COLO668 (cell line): ENCODE measurements around the gene HEBP2.

Source experiments
- DNase-seq: peaks from one replicate; lab custom pipeline; 2025; ENCODE audit not compliant: unreplicated experiment; lab: John Stamatoyannopoulos, UW

HEBP2 gene

DNA sequence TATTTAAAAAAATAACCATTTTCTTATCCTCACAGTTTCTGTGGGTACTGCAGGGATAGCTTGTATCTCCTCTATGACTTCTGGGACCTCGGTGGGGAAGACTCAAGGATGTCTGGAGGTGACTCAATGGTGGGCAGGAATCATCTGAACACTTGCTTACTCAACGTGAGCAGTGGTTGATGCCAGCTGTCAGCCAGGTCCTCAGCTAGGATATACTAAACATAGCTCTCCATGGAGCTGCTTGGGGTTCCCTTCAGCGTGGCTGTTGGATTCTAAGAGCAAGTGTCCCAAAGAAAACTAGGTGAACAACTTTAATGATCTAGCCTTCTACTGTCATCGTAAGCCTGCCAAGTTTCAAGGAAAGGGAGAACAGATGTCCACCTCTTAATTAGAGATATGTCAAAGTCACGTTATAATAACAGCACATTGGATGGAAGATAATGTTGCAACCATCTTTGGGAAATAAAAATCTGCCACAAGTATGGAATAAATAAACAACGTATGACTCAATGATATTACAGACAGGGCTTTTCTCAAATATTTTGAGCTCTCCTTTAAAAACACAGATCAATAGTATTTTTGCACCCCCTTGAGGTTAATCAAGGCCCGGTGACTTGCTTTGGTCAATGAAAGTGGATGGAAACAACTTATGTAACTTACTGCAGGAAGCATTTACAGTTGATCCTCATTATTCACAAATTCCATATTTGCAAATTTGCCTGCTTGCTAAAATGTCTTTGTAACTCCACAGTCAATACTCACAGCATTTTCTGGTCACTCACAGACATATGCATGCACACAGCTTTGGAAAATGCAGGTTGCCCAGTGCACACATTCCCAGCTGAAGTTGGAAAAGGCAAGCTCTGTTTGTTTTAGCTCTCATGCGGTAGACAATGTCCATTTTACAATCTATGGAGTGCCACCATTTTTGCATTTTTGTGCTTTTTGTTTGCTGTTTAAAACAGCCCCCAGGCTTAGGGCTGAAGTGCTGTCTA, 6.6 kb upstream of the HEBP2 start:
- DNase-seq, result no peak

DNA sequence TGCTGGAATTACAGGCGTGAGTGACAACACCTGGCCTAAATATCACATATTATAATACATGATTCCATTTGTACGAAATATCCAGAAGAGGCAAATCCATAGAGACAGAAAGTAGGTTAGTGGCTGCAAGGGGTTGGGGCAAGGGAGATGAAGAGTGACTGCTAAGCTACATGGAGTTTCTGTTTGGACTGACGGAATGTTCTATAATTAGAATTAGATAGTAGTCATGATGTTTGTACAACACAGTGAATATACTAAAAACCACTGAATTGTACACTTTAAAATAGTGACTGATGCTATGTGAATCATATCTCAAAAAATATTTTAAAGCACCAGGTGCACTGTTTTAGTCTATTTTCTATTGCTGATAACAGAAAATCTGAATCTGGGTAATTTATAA, 3.7 kb upstream of the HEBP2 start:
- no peak for DNase-seq

DNA sequence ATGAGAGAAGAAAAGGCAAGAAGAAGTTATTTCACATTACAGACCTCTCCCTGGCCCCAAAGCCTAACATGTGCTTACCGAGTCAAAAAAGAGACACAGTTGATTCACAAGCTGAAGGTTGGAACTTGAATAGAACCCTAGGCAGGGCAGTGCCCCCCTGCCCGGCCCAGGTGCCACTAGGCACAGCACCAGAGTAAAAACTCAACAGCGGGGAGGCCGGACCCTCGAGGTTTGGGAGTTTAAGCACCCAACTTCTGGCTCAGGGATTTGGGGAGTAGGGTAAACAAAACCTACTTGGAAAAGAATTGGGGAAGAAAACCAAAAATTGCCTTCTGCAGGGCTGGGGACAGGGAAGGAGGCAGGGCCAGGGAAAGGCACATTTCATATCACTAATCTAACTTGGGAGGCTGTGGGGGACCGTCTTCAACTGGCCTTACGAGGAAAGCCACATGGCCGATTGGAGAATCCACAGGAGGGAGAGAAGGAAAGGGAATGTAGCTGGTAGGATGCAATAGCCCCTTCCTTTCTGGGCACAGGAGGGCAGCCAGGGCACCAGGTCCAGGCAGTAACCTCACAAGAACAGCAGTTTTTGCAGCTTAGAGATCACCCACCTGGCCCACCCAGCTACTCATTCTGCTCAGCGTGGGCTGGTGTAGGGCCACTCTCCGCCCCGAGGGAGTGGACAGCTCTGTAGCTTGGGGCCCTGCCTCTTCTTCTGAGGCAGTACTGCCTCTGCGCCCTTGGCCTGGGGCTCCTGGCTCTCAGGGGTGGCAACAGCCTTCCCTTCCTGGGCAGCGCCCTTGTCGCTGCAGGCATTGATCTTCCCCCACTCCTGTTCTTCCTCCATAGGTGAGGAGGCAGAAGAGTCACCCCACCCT, 1.8 kb upstream of the HEBP2 start:
- DNase-seq, result no peak

DNA sequence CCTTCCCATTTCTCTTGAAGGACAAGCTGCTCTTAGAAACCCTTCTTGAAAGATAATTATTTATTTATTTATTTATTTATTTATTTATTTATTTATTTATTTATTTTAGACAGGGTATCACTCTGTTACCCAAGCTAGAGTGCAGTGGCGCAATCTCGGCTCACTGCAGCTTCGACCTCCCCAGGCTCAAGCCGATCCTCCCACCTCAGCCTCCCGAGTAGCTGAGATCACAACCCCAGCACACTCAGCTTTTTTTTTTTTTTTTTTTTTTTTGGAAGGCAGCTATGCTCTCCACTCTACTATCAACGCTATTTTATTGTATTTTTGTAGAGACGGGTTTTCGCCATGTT, 1.2 kb upstream of the HEBP2 start:
- DNase-seq, result no peak

DNA sequence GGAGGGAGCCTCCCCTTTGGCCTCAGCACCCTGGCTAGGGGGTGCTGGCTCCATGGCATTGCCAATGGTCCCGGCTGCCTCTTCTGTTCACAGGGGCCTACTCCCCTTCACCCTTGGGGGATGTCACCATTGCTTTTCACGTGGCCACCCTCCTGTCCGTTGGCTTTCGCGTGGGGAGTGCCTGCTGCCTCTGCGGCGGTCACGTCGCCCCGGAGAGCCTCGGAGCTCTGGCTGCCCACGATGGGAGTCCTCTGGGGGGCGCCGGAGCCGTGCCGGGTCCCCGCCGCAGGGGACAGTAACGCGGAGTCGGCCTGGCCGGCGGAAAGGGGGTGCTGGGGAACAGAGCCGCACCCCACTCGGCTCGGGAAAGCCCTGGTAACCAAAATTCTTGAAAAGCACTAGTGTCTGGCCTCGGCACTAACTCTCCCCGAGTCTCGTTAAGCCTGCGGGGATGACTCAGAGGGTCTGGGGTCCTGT, 661 bp upstream of the HEBP2 start:
- peak; percentile 40 for DNase-seq

DNA sequence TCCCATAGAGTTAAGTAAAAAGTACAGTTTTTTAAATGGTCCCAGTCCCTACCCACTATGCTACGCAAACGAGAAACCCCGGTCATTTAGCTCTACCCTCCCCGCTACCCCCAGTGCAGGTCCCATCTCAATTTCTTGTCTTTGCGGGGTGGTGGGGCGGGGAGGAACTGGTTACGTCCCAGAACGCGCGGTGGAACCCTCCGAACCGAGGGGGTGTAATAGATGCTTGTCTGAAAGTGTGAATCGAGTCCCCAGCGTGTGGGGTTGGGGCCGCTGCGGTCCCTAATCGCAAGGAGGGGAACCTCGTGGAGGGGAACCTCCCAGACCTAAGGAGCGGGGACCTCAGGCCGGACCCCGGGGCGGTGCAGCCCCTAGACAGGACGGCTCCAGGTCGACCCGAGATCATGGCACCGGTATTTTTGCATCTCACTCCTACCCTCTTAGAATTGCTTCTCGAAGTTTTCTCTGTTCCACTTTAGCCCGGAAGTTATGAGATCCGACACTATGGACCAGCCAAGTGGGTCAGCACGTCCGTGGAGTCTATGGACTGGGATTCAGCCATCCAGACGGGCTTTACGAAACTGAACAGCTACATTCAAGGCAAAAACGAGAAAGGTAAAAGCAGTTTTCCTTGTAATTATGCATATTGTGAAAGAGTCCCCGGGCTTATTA, 779 bp downstream of the HEBP2 start:
- DNase-seq, result peak; percentile 29

DNA sequence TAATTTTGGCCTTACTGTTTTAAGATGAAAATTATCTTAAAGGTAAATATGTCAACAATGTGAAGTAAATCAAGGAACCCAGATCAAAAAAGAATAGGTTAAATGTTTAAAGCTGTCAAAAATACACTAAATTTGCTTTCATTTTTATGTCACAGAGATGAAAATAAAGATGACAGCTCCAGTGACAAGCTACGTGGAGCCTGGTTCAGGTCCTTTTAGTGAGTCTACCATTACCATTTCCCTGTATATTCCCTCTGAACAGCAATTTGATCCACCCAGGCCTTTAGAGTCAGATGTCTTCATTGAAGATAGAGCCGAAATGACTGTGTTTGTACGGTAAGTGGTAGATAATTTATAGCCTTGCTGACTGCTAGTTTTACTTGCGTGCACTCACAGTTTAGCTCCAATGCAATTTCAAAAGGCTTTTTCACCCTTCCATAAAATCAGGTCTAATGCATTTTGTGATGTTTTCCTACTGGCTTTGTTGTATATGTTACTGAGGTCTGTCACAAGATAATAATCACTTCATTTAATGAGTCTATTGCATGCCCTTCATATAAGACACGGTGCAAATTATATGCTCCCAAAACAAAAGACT, 1.9 kb downstream of the HEBP2 start:
- DNase-seq, result no peak

DNA sequence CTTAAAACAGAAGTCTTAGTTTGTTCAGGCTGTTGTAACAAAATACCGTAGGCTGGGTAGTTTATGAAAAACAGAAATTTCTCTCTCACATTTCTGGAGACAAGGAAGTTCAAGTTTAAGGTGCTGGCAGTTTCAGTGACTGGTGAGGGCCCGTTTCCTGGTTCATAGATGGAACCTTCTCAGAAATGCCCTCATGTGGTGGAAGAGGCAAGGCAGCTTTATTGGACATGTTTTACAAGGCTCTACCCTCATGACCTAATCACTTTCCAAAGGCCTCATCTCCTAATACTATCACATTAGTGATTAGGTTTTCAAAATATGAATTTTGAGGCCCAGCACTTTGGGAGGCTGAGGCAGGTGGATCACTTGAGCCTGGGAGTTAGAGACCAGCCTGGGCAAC, 2.4 kb downstream of the HEBP2 start:
- DNase-seq, result no peak

DNA sequence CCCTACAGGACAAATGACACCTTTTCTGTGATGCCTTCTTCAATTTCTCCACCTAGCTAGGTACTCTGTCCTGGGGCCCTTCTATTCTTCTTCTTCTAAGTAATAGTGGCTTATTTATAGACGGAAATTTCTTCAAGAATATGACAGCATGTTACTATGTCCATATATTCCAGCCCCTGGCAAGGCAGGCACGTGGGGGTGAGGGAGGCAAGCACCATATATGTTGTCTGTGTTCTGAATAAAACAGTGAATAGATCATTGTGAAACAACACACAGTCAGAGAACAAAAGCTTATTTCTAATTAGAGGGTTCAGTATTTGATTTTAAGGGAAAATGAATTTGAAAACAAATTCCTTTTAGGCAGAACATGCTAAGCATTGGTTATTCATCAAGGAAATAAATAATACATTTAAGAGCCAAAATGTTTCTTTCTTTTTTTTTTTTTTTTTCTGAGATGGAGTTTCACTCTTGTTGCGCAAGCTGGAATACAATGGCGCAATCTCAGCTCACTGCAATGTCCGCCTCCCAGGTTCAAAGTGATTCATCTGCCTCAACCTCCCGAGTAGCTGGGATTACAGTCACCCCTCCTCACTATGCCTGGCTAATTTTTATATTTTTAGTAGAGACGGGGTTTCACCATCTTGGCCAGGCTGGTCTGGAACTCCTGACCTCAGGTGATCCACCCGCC, 6.2 kb downstream of the HEBP2 start:
- no peak for DNase-seq

DNA sequence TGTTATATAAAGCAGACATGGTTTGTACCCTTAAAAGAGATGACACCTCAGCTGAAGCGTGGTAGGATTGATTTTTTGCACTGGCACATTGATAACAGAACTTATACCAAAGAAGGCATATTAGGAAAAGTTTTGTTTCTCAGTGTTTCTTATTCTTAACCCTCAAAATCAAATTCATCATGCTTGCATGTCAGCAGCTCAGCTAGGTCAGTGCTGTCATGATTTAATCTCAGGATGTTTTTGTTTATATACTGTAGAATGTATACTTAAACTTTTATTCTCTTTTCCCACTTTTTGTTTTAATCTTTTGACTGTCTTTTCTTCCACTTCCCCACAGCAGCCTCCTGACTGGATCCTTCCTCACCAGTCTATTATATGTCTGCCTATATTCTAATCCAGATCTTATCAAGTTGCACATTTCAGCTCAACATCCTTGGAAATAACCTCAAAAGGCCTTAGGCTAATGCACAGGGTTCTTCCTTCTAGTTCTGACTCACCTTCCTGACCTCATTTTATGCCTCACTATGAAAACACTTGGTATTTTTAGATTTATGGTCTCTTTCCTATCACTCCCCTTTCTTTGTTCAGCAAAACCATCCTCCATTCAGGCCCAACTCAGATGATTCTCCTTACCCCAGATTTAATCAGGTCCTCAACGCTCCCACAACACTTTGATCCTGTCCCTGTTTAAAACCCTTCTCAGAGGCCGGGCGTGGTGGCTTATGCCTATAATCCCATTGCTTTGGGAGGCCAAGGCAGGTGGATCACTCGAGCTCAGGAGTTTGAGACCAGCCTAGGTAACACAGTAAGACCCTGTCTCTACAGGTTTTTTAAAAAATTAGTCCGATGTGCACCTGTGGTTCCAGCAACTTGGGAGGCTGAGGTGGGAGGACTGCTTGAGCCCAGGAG, 7.2 kb downstream of the HEBP2 start:
- no peak for DNase-seq

DNA sequence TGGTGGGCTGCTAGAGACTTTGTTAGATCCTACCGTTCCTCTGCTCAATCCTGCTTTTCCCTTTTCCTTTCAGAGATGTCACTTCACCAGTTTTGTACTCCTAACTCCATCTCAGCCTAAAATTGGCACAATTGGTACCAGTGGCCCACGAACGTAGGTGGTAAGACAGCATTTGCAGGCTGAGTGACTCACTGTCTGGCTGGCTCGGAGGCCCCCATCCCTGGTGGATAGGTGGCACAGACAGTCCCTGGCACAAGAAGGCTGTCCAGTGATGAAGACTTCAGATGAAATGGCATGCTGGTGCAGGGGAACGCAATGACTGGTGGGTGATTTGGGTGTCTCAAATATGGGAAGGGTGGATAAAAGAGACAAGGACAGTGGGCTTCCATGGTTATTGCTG, 11.1 kb downstream of the HEBP2 start:
- no peak for DNase-seq

DNA sequence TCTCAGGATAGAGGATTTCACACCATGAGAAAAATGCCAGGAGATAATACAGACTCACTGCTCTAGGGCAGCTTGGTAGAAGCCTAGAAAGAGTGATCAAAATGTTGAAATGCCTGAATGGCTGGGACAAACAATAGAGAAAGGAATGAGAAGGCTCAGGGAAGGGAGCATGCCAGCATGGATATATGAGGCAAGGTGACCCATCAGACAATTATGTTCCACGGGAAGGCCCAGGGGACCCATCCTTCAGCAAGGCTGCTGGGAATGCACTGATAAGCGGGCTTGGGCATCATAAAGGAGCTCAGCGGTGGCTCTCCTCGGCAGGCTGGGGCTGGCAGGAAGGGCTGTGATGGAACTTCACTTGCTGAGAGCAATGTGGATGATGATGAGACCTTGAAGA, 12.2 kb downstream of the HEBP2 start:
- no peak for DNase-seq

DNA sequence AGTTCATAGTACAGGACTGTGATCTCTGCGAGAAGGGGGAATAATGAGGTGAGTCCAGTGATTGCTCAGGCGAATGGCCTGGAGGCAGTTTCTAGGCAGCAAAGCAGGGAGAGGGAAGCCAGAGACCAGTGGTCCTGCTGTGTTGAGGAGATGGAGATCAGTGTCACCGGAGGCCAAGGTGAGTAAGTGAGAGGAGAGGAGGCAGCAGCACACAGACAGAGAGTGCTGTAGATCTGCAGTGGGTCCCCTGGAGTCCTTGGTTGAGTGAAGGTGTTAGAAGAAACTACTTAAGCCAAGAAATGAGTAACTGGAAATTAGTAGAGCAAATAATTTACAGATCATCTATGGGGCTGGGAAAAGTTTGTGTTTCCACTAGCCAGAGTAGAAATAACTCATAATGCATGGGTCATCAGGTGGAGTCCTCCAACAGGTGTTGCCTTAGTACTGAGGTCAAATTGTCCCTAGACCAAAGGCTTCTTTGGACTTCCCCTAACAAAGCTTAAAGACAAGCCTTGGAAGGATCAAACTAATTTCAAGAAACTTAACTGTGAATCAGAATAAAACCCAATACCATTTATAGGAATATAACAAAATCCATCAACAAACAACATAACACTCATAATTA, 13.6 kb downstream of the HEBP2 start:
- no peak for DNase-seq

DNA sequence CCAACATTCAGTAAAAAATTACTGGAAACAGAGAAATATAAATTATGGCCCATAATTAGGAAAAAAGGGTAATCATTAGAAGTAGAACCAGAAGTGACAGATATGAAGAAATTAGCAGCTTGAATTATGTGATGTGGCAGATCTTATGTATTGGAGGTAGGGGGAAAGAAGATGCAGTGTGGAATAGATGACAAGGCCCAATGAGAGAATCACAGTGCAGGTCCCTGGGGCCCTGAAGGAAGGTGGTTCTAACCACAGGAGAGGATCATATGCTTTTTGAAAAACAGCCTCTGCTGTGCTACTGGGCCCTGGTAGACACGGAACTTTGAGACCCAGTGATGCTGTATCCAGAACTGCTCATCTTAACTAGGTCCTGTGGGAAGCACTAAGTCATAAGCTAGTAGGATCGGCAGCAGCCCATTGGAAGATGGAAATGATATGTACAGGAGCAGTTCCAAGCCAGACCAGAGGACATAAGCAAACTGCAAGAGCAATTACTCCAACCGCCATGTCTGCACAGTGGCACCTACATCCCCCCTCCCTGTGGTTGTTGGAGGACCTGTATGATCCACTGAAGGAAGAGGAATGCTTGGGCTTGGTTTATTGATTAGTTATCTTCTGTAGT, 14.2 kb downstream of the HEBP2 start:
- DNase-seq, result no peak

DNA sequence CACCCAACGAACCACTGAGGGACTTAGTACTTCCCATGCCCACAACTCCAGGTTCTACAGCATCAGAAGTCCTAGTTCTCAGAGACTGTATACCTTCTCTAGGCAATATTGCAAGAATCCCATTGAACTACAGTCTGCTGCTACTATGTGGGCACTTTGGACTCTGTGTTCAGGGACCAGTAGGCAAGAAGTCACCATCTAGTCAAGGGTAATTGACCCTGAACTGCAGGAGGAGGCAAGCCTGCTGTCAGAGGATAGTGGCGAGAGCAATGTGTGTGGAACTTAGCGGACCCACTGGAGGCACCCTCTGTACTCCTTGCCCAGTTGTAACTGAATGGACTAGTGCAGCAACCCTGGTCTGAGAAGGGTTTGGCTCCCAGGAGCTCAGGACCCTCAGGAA, 15.7 kb downstream of the HEBP2 start:
- no peak for DNase-seq

DNA sequence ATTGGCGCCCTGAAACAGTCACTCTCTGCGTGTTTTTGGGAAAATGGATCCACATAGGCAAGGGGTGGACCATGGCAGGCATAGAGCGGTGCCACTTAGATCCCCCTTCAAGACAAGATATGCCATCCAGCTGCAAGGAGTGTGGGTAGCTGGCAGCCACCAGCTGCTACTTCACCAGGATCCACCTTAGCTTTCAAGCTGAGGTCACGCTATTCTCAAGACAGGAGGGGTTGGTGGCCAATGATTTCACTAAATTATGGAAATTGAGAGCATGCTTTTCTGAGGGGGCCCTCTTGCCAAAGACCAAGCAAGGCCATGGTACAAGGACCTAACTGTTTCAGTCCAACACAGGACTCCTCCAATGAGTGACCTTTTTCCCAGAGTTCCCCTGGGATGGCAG, 16.3 kb downstream of the HEBP2 start:
- no peak for DNase-seq

DNA sequence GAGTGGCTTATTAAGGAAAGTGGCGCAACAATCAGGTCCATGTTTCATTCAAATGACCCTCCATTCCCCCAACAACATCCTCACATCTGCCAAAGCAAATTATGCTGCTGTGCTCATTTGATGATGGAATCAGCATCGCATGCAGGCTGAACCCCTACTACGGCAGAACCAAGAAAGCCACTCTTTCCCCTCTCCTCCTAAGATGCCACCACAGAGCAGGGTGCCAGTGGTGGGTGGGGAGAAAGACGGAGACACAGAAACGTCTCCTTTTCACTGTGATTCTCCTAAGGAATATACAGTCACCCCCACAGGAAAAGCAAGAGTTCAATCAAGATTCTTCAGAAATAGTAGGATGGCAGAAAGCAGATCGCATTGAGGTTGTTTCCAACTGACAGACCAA, 17.1 kb downstream of the HEBP2 start:
- DNase-seq, result no peak

DNA sequence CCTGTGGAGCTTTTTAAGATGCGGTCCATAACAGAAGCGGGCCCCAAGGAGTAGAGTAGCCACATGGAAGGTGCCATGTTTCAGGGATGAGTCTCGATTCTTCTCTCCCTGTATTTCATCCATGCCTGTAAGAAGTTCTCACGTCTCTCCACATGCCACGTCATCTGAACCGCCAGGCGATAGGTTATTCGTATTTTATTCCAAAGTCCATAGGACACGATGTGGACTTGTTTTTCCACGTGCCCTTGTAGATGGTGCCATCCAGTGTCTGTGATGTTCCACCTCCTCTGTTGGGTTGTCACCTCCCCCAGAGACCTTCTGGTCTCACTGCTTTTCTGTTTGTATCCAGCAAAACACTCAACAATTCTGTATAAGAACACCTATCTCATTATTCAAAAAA, 17.6 kb downstream of the HEBP2 start:
- no peak for DNase-seq
